GM12875 (cell line): ENCODE results near the gene LRRC74B.

ENCODE experiments used
- H3K4me3 ChIP-seq: one replicate; pipeline ENCODE4 v1.5.1; 2011; ENCODE audit warnings: low read depth, low read length, control low read depth
- CTCF ChIP-seq: IDR thresholded peaks from 2 replicates; pipeline ENCODE4 v1.5.1; 2011; ENCODE audit warnings: low read depth, mild to moderate bottlenecking, control low read depth, inconsistent platforms, low read length, moderate library complexity, borderline replicate concordance; ENCODE audit not compliant: insufficient read depth

Gene LRRC74B

DNA sequence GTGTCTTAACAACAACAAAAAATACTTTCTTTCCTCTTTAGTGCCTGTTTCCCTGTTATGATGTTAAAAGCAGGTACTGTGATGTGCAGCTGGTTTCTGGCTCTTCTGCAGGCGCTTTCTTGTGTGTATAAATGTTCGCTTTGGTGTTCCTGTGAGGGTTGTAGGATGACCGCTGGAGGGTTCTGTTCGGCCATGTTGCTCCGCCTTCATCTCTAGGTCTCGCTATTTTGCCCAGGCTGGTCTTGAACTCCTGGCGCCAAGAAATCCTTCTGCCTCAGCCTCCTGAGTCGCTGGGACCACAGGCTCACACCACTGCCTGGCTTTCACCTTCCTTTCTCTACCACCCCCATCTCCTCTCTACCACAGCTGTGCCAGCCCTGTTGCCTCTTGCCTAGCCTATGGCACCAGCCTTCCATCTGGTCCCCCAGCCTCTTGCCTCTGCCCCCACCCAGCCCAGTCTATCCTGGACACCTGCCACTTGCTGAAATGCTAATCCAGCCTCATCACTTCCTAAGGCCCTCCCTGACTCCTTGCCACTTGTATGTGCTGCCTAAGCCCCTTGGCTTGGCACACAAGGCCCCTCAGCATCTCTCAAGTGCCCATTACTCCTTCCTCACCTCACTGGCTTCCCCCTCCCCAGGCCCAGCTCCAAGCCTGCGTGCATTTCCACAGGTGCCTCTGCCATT is 5.5 kb downstream of the LRRC74B start:
- TF ChIP-seq CTCF, result no peak
- no peak overlapping the region for H3K4me3 ChIP-seq

GRCh38 chr22:21051831-21052400 is 6.2 kb downstream of the LRRC74B start:
- no peak for TF ChIP-seq CTCF

DNA sequence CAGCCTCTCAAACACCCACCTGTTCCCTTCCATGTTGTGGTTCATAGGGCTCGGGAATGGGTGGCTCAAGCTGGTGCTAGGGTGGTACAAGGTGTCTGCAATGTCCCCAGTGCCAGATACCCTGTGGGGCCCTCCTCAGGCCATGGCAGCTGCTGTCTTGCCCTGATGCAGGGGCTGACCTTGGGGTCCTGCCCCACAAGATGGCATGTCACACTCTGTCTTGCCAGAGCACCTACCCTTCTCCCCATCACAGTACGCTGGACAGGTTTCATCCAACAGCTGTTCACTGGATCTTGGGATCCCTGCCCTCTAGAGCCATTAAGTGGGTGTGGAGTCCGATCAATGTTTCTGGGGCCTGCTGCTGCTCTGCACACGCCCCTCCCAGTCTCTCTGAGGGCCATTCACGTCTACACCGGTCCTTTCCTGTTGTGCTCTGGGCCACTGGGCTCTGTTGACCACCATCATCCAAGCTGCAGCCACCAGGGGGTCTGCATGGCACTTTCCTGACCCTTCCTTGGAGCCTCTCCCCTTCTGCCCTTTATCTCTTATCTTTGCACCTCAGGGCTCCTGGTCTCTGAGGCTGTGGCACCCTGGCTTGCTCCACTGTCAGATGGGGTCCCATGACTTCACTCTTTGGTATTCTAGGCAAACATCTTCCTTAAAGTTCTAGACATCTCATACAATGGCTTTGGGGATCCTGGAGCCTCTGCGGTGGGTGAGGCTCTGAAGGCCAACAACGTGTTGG is 7.1 kb downstream of the LRRC74B start:
- H3K4me3 ChIP-seq, result no peak overlapping the region
- no peak for TF ChIP-seq CTCF

More at GRCh38 chr22:21051831-21052400, 6.2 kb downstream of the LRRC74B start:
- no peak overlapping the region for H3K4me3 ChIP-seq

DNA sequence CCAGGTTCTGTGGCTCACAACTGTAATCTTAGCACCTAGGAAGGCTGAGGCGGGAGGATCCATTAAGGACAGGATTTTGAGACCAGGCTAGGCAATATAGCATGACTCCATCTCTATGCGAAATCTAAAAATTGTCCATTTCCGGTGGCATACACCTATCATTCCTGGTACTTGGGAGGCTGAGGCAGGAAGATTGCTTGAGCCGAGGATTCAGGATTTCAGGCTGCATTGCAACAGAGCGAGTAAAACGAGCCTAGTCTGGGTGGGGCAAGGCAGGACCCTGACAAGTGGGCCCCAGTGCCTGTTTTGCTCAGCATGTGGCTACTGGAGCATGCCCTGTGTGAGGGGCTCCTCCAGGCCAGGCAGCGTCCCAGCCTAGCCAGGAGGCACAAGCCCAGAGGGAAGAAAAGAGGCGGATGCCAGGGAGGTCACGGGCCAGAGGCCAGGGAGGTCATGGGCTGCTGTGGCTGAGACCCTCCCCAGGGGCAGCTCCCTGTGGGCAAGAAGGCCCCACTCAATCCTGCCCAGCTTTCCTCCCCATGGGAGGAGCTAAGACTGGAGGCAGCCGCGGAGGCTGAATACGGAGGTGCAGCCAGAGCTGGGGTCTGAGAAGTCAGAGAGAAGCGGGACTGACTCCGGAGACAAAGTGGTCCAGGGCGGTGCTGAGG is 8.4 kb downstream of the LRRC74B start:
- no peak for TF ChIP-seq CTCF
- no peak overlapping the region for H3K4me3 ChIP-seq

GRCh38 chr22:21054714-21055563 is 9.2 kb downstream of the LRRC74B start:
- no peak overlapping the region for H3K4me3 ChIP-seq
- no peak for TF ChIP-seq CTCF

DNA sequence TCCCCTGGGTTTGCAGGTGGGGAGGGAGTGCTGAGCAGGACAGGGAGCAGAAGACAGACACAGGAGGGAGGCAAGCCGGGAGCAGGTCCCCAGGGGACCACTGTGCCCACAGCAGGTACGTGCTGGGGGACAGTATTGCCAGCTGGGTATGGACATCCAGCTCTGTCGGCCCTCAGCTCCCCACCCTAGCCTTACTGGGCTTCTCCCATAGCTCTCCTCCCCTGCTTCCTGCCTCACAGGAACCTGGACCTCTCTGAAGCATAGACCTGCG is 9.8 kb downstream of the LRRC74B start:
- H3K4me3 ChIP-seq, result no peak overlapping the region
- TF ChIP-seq CTCF, result no peak
